HEK293T (cell line): ENCODE measurements around the gene CHCHD5.

Experiments
- CTCF ChIA-PET: fragments of 350-600 bp; formaldehyde crosslinking; extraction: SDS; loops from one replicate; lab custom pipeline; 2021; ENCODE audit warnings: antibody characterized with exemption, inconsistent platforms; lab: Yijun Ruan, JAX
- POLR2A ChIA-PET: fragments of 350-600 bp; formaldehyde crosslinking; extraction: SDS; loops from one replicate; lab custom pipeline; 2020; ENCODE audit warnings: antibody characterized with exemption, inconsistent platforms; lab: Yijun Ruan, JAX
- DNase-seq: peaks from one replicate; pipeline ENCODE4 v3.0.0; 2012; ENCODE audit warnings: mixed read lengths; ENCODE audit errors: extremely low spot score
- ARNT ChIP-seq: fragments of 450-650 bp; IDR thresholded peaks from 2 replicates; pipeline ENCODE4 v1.6.1; 2017; ENCODE audit warnings: mild to moderate bottlenecking
- BHLHE40 ChIP-seq: fragments of 450-650 bp; IDR thresholded peaks from 2 replicates; pipeline ENCODE4 v1.6.1; 2016; ENCODE audit warnings: mild to moderate bottlenecking, moderate library complexity, borderline replicate concordance
- CTBP1 ChIP-seq: fragments of 450-650 bp; IDR thresholded peaks from 2 replicates; pipeline ENCODE4 v1.6.1; 2016; ENCODE audit warnings: borderline replicate concordance
- ELF4 ChIP-seq: fragments of 450-650 bp; IDR thresholded peaks from 2 replicates; pipeline ENCODE4 v1.6.1; 2017; ENCODE audit warnings: antibody characterized with exemption
- FOXA1 ChIP-seq: fragments of 450-650 bp; IDR thresholded peaks from 2 replicates; pipeline ENCODE4 v1.6.1; 2016; ENCODE audit warnings: mild to moderate bottlenecking
- FOXK2 ChIP-seq: fragments of 450-650 bp; IDR thresholded peaks from 2 replicates; pipeline ENCODE4 v1.6.1; 2016; ENCODE audit warnings: mild to moderate bottlenecking
- FOXM1 ChIP-seq: fragments of 450-650 bp; IDR thresholded peaks from 2 replicates; pipeline ENCODE4 v1.6.1; 2017; ENCODE audit warnings: mild to moderate bottlenecking, borderline replicate concordance
- HDGF ChIP-seq: fragments of 450-650 bp; IDR thresholded peaks from 2 replicates; pipeline ENCODE4 v1.6.1; 2017; ENCODE audit warnings: antibody characterized with exemption, borderline replicate concordance
- L3MBTL2 ChIP-seq: fragments of 450-650 bp; conservative IDR thresholded peaks from 2 replicates; pipeline ENCODE4 v1.6.1; 2016; ENCODE audit warnings: mild to moderate bottlenecking
- LEF1 ChIP-seq: fragments of 450-650 bp; IDR thresholded peaks from 2 replicates; pipeline ENCODE4 v1.6.1; 2017; ENCODE audit warnings: mild to moderate bottlenecking, borderline replicate concordance
- NFRKB ChIP-seq: fragments of 450-650 bp; IDR thresholded peaks from 2 replicates; pipeline ENCODE4 v1.6.1; 2016; ENCODE audit warnings: mild to moderate bottlenecking, moderate library complexity
- SP1 ChIP-seq: fragments of 450-650 bp; IDR thresholded peaks from 2 replicates; pipeline ENCODE4 v1.6.1; 2017
- SUZ12 ChIP-seq: fragments of 450-650 bp; IDR thresholded peaks from 2 replicates; pipeline ENCODE4 v1.6.1; 2016; ENCODE audit warnings: mild to moderate bottlenecking
- TARDBP ChIP-seq: fragments of 450-650 bp; IDR thresholded peaks from 2 replicates; pipeline ENCODE4 v1.6.1; 2016
- ZNF384 ChIP-seq: fragments of 450-650 bp; IDR thresholded peaks from 2 replicates; pipeline ENCODE4 v1.6.1; 2016
- TF ChIP-seq, protein P1 (sequence below): fragments of 450-650 bp; IDR thresholded peaks from 2 replicates; pipeline ENCODE4 v1.6.1; 2016

CHCHD5 gene

DNA sequence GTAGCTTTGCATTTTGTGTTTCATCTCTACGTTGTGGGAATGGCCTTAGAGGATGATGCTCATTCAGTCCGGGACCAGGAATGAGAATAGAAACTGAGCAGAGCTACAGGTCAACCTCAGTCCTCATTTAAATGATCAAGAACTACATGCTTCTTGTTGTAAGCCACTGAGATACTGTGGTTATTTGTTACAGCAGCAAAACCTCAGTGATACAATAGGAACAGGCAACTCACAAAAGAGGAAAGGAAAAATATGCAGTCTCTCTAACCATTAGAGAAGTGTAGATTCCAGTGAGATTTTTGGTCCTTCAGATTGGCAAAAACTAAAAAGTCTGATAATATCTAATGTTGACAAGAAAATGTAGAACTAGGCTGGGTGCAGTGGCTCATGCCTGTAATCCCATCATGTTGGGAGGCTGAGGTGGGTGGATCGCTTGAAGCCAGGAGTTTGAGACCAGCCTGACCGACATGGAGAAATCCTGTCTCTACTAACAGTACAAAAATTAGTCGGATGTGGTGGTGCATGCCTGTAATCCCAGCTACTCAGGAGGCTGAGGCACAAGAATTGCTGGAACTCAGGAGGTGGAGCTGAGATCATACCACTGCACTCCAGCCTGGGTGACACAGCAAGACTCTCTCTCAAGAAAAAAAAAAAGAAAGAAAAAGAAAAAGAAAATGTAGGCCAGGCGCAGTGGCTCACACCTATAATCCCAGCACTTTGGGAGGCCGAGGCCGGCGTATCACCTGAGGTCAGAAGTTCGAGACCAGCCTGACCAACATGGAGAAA, 13.3 kb downstream of the CHCHD5 start:
- ChIA-PET CTCF (no interaction called here), POLR2A (interaction anchor here (1.1 kb wide), 1 partner anchor 13 kb away, joined by 5 read pairs; the partner anchor contains the start of gene CHCHD5)

DNA sequence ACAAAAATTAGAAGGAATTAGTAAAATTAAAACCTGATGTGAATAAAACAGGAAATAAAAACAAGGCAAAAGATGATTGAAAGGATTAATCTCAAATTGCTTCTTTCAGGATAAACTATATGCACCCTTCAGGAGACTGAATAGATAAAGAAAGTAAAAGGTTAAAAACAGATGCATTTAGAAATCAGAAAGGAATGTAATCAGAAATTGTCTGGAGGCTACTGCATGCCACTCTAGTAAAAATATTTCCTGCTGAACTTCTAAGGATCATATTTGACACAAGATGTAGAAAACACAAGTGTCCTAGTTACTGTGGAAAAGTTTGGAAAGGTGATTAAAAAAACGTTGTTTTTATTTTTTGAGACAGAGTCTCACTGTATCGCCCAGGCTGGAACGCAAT, 16.2 kb downstream of the CHCHD5 start:
- ChIA-PET POLR2A (interaction anchor here (1.0 kb wide), 2 partner anchors 17 to 33 kb away, joined by 4 read pairs; no protein-coding TSS in a partner anchor), CTCF (interaction anchor here (0.6 to 2.0 kb wide), 13 partner anchors 9 to 341 kb away, joined by 3 to 27 read pairs (median 4); partner anchors contain the start of gene CHCHD5)
- no peak for DNase-seq
- no peak for TF ChIP-seq FOXK2
- no peak for TF ChIP-seq HDGF
- TF ChIP-seq CTBP1 = no peak
- no peak for TF ChIP-seq SUZ12
- no peak for TF ChIP-seq BHLHE40
- no peak for TF ChIP-seq NFRKB
- no peak for TF ChIP-seq FOXA1
- TF ChIP-seq SP1 = no peak
- no peak for TF ChIP-seq ELF4
- no peak for TF ChIP-seq FOXM1
- TF ChIP-seq, protein P1, sequence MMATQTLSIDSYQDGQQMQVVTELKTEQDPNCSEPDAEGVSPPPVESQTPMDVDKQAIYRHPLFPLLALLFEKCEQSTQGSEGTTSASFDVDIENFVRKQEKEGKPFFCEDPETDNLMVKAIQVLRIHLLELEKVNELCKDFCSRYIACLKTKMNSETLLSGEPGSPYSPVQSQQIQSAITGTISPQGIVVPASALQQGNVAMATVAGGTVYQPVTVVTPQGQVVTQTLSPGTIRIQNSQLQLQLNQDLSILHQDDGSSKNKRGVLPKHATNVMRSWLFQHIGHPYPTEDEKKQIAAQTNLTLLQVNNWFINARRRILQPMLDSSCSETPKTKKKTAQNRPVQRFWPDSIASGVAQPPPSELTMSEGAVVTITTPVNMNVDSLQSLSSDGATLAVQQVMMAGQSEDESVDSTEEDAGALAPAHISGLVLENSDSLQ = no peak
- TF ChIP-seq ARNT = no peak
- no peak for TF ChIP-seq TARDBP
- TF ChIP-seq L3MBTL2 = no peak
- no peak for TF ChIP-seq LEF1
- no peak for TF ChIP-seq ZNF384

More for the DNA sequence above, 13.3 kb downstream of the CHCHD5 start:
- no peak for DNase-seq
- TF ChIP-seq FOXM1 (no peak), L3MBTL2 (no peak), CTBP1 (no peak), FOXK2 (no peak), LEF1 (no peak), NFRKB (no peak), SP1 (no peak), BHLHE40 (no peak), HDGF (no peak), SUZ12 (no peak), FOXA1 (no peak), ZNF384 (no peak), ELF4 (no peak), ARNT (no peak)
- TF ChIP-seq, protein P1 = no peak

DNA sequence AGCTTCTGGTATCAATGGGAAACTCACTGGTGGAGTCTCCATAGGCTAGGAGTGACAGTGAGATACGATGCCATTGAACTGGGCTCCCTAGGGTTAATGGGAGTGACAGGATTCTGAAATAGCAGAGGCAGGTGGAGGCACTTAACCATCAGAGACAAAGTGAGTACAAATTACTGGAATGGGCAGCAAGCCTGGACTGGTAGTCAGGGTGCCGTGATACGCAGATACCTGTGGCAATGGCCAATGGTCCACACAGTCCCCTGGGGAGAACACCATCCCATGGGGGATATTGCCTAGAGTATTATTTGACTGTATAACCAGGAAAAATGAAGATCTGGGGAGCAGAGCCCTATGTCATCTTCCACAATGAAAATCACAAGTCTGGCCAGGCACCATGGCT, 17.3 kb downstream of the CHCHD5 start:
- ChIA-PET POLR2A (no interaction called here), CTCF (interaction anchor here (0.6 to 1.0 kb wide), 2 partner anchors 331 to 340 kb away, joined by 3 to 4 read pairs; no protein-coding TSS in a partner anchor)
- TF ChIP-seq ARNT (no peak), SUZ12 (no peak), NFRKB (no peak), CTBP1 (no peak), ZNF384 (no peak), TARDBP (no peak)
- TF ChIP-seq, protein P1 = no peak

DNA sequence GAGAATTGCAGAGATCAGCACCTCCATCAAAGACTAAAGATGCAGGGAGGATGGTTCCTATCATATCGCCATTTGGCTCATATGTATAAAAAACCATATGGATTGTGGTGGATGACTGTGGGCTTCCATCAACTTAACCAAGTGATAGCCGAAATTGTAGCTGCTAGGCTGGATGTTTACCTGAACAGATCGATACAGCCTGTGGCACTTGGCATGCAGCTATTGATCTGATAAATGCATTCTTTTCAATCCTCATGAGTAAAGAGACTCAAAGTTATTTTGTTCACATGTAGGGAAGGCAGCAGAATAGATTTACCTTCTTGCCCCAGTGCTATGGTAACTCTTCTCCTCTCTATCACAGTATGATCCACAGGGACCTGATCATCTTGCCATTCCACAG, 18.5 kb downstream of the CHCHD5 start:
- DNase-seq = no peak
- CTCF ChIA-PET = no interaction called here
- POLR2A ChIA-PET = no interaction called here
- no peak for TF ChIP-seq FOXK2
- TF ChIP-seq L3MBTL2 = no peak

More for the DNA sequence above, 17.3 kb downstream of the CHCHD5 start:
- no peak for DNase-seq

DNA sequence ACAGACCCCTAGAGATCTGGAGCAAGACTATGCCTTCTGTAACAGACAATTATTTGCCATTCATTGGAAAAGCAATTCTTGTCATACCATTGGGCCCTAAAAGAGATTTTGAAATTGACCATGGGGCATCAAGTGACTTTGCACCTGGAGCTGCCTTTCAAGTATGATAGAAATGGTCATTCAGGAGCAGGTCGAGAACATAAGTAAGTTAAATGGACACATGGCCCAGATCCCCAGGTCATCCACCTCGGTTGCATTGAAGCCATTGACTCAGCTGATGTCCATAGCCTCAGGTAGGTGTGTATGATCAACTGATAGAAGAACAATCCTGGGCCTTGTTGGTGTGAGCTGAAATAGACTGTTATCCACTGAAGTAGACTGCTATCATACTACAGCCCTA, 19.3 kb downstream of the CHCHD5 start:
- ChIA-PET CTCF (no interaction called here), POLR2A (no interaction called here)
- DNase-seq = no peak
- TF ChIP-seq SP1 (no peak), BHLHE40 (no peak), FOXM1 (no peak), CTBP1 (no peak), TARDBP (no peak), FOXA1 (no peak), SUZ12 (no peak), HDGF (no peak), LEF1 (no peak), NFRKB (no peak), L3MBTL2 (no peak), ELF4 (no peak), ZNF384 (no peak), FOXK2 (no peak)
- TF ChIP-seq, protein P1 = no peak
